SJSA1 (cell line): ENCODE data around the gene ETF1. TPM values are rescaled to one million over a fixed set of nuclear protein-coding genes. Genes with fewer than 3 reads are reported as not detected.

Experiments used
- DNase-seq, 2 experiments: peaks; one replicate each; pipeline ENCODE4 v3.0.0-alpha.2; 2015 to 2020; ENCODE audit warnings: low spot score in 2 of 2, low read depth in 1 of 2
- H3K27ac ChIP-seq: fragments of 250-450 bp; sonication (Bioruptor Pico); 2 replicates; pipeline ENCODE4 v1.5.1; 2020; ENCODE audit warnings: mild to moderate bottlenecking, moderate library complexity
- H3K27me3 ChIP-seq: fragments of 250-450 bp; sonication (Bioruptor Pico); replicated peaks from 2 replicates; pipeline ENCODE4 v1.5.1; 2020; ENCODE audit warnings: mild to moderate bottlenecking, moderate library complexity
- H3K36me3 ChIP-seq: fragments of 250-450 bp; sonication (Bioruptor Pico); 2 replicates; pipeline ENCODE4 v1.5.1; 2020; ENCODE audit warnings: mild to moderate bottlenecking
- H3K4me1 ChIP-seq: fragments of 250-450 bp; sonication (Bioruptor Pico); replicated peaks from 2 replicates; pipeline ENCODE4 v1.6.1; 2021; ENCODE audit warnings: mild to moderate bottlenecking
- H3K4me3 ChIP-seq: fragments of 250-450 bp; sonication (Bioruptor Pico); 2 replicates; pipeline ENCODE4 v1.5.1; 2020; ENCODE audit warnings: mild to moderate bottlenecking
- H3K9me3 ChIP-seq: fragments of 250-450 bp; sonication (Bioruptor Pico); replicated peaks from 2 replicates; pipeline ENCODE4 v1.5.1; 2020; ENCODE audit warnings: mild to moderate bottlenecking
- total RNA-seq: library from RNA; depleted of rRNA; stranded (reverse); fragments of >200 nt; shearing (Covaris generic); gene quantifications from 2 replicates; pipeline ENCODE4 v1.2.3, GENCODE V29; 2014

Gene ETF1
- total RNA-seq, 1 experiment from 2014 or later, result 167 TPM

- no peak overlapping the region for H3K4me3 ChIP-seq
- no peaks in the 10 kb centered on the region for H3K27me3 ChIP-seq
- H3K9me3 ChIP-seq, result no peaks in the 10 kb centered on the region; the same call in 1 of the 2 replicates
- peaks cover 57% of the 10 kb centered on the region for H3K36me3 ChIP-seq
- no peak for DNase-seq
- no peak overlapping the region for H3K27ac ChIP-seq
- no peaks in the 10 kb centered on the region for H3K4me1 ChIP-seq
These were observed 36.4 kb downstream of the ETF1 start for GRCh38 chr5:138506370-138507306.

GRCh38 chr5:138504799-138505198 lies 38.2 kb downstream of the ETF1 start:
- Histone ChIP-seq H3K4me3 (no peak overlapping the region), H3K36me3 (peaks cover 40% of the 10 kb centered on the region), H3K27ac (no peak overlapping the region), H3K27me3 (no peaks in the 10 kb centered on the region), H3K9me3 (no peaks in the 10 kb centered on the region; the same call in 1 of the 2 replicates), H3K4me1 (no peaks in the 10 kb centered on the region)
- DNase-seq, result no peak

- Histone ChIP-seq H3K36me3 (peaks cover 29% of the 10 kb centered on the region), H3K4me3 (no peak overlapping the region), H3K27me3 (no peaks in the 10 kb centered on the region), H3K9me3 (peaks cover under 1% of the 10 kb centered on the region; the same call in 1 of the 2 replicates), H3K27ac (no peak overlapping the region), H3K4me1 (0 out of 2 replicates have a peak, but pooled peaks cover under 1% of the 10 kb centered on the region)
- DNase-seq, result peak in 1 of 2 experiments; percentile 67
These were observed 39.4 kb downstream of the ETF1 start for GRCh38 chr5:138503487-138504270.

GRCh38 chr5:138502521-138502920 lies 40.5 kb downstream of the ETF1 start:
- Histone ChIP-seq H3K36me3 (peaks cover 17% of the 10 kb centered on the region), H3K27me3 (no peaks in the 10 kb centered on the region), H3K4me1 (0 out of 2 replicates have a peak, but pooled peaks cover 3% of the 10 kb centered on the region), H3K4me3 (no peak overlapping the region), H3K27ac (no peak overlapping the region), H3K9me3 (peaks cover 3% of the 10 kb centered on the region; the same call in 1 of the 2 replicates)
- DNase-seq, result no peak

- H3K9me3 ChIP-seq, result peaks cover 3% of the 10 kb centered on the region; the same call in 1 of the 2 replicates
- no peak for DNase-seq
- no peak overlapping the region for H3K27ac ChIP-seq
- peaks cover 14% of the 10 kb centered on the region for H3K36me3 ChIP-seq
- H3K27me3 ChIP-seq, result no peaks in the 10 kb centered on the region
- H3K4me3 ChIP-seq, result no peak overlapping the region
- H3K4me1 ChIP-seq, result 0 out of 2 replicates have a peak, but pooled peaks cover 3% of the 10 kb centered on the region
These were observed 40.9 kb downstream of the ETF1 start for GRCh38 chr5:138502121-138502520.

GRCh38 chr5:138498376-138498775 lies 44.7 kb downstream of the ETF1 start:
- H3K9me3 ChIP-seq, result peaks cover 3% of the 10 kb centered on the region
- H3K4me3 ChIP-seq, result no peak overlapping the region
- H3K36me3 ChIP-seq, result no peaks in the 10 kb centered on the region
- H3K27me3 ChIP-seq, result no peaks in the 10 kb centered on the region
- H3K27ac ChIP-seq, result no peak overlapping the region
- no peak for DNase-seq
- H3K4me1 ChIP-seq, result 0 out of 2 replicates have a peak, but pooled peaks cover 3% of the 10 kb centered on the region

- Histone ChIP-seq H3K27ac (no peak overlapping the region), H3K9me3 (peaks cover 3% of the 10 kb centered on the region; the same call in 1 of the 2 replicates), H3K27me3 (no peaks in the 10 kb centered on the region), H3K4me1 (peaks cover 26% of the 10 kb centered on the region), H3K36me3 (no peaks in the 10 kb centered on the region; the same call in 1 of the 2 replicates), H3K4me3 (no peak overlapping the region)
- DNase-seq, result no peak
These were observed 47.7 kb downstream of the ETF1 start for GRCh38 chr5:138495351-138495750.

- H3K4me3 ChIP-seq, result peak overlapping the region; percentile 54
- no peaks in the 10 kb centered on the region; the same call in 1 of the 2 replicates for H3K36me3 ChIP-seq
- no peaks in the 10 kb centered on the region for H3K27me3 ChIP-seq
- H3K4me1 ChIP-seq, result peaks cover 30% of the 10 kb centered on the region
- no peak for DNase-seq
- H3K27ac ChIP-seq, result peak overlapping the region; percentile 39; the same call in 1 of the 2 replicates
- no peaks in the 10 kb centered on the region; the same call in 1 of the 2 replicates for H3K9me3 ChIP-seq
These were observed 50.4 kb downstream of the ETF1 start for GRCh38 chr5:138492560-138493045.

- Histone ChIP-seq H3K27ac (peak overlapping the region; percentile 39), H3K9me3 (no peaks in the 10 kb centered on the region; the same call in 1 of the 2 replicates), H3K27me3 (no peaks in the 10 kb centered on the region), H3K36me3 (no peaks in the 10 kb centered on the region; the same call in 1 of the 2 replicates), H3K4me1 (peaks cover 36% of the 10 kb centered on the region), H3K4me3 (peak overlapping the region; percentile 54)
- DNase-seq, result peak; percentile 82 to 94
These were observed 51.1 kb downstream of the ETF1 start for GRCh38 chr5:138491669-138492559.

- Histone ChIP-seq H3K27me3 (no peaks in the 10 kb centered on the region), H3K36me3 (no peaks in the 10 kb centered on the region; the same call in 1 of the 2 replicates), H3K4me3 (peak overlapping the region; percentile 54), H3K9me3 (no peaks in the 10 kb centered on the region), H3K27ac (no peak overlapping the region), H3K4me1 (peaks cover 40% of the 10 kb centered on the region)
- no peak for DNase-seq
These were observed 51.8 kb downstream of the ETF1 start for GRCh38 chr5:138491284-138491648.

GRCh38 chr5:138490648-138491283 lies 52.3 kb downstream of the ETF1 start:
- Histone ChIP-seq H3K27ac (no peak overlapping the region), H3K4me3 (no peak overlapping the region), H3K4me1 (peaks cover 40% of the 10 kb centered on the region), H3K27me3 (no peaks in the 10 kb centered on the region), H3K9me3 (no peaks in the 10 kb centered on the region), H3K36me3 (no peaks in the 10 kb centered on the region; the same call in 1 of the 2 replicates)
- no peak for DNase-seq

- Histone ChIP-seq H3K27ac (no peak overlapping the region), H3K9me3 (no peaks in the 10 kb centered on the region), H3K4me1 (peaks cover 40% of the 10 kb centered on the region), H3K27me3 (no peaks in the 10 kb centered on the region), H3K36me3 (no peaks in the 10 kb centered on the region; the same call in 1 of the 2 replicates), H3K4me3 (no peak overlapping the region)
- no peak for DNase-seq
These were observed 53.4 kb downstream of the ETF1 start for GRCh38 chr5:138489683-138490061.
